OCI-LY3 (cell line): Measurements from ENCODE around the gene LIF.
"Not testable (repeated sequence)": the region's sequence is repeated elsewhere in the genome, so short reads cannot be mapped to it uniquely, and the experiment has no call there.

Experiments used
- H2AFZ ChIP-seq: fragments of 200-600, 300-600 bp; shearing (Covaris generic); 2 replicates; pipeline ENCODE4 v1.6.0; 2014; ENCODE audit warnings: antibody characterized with exemption, low read depth, low read length
- H3K27ac ChIP-seq: fragments of 200-600, 300-600 bp; sonication (generic); 2 replicates; pipeline ENCODE4 v1.5.1; 2014; ENCODE audit warnings: mild to moderate bottlenecking, low read length, moderate library complexity, mixed read lengths
- H3K27me3 ChIP-seq: fragments of 200-600, 300-600 bp; sonication (generic); 2 replicates; pipeline ENCODE4 v1.6.1; 2014; ENCODE audit warnings: low read depth, low read length, mixed read lengths
- H3K36me3 ChIP-seq: fragments of 200-600, 300-600 bp; sonication (generic); replicated peaks from 2 replicates; pipeline ENCODE3; 2014; ENCODE audit warnings: low read depth, low read length, mixed read lengths
- H3K4me1 ChIP-seq: fragments of 300-600, 200-600 bp; sonication (generic); 2 replicates; pipeline ENCODE4 v1.6.1; 2014; ENCODE audit warnings: low read length, mixed read lengths
- H3K4me2 ChIP-seq: fragments of 200-600, 300-600 bp; sonication (generic); 2 replicates; pipeline ENCODE4 v1.6.1; 2014; ENCODE audit warnings: low read length, mixed read lengths
- H3K4me3 ChIP-seq: fragments of 300-600, 200-600 bp; sonication (generic); 2 replicates; pipeline ENCODE4 v1.5.1; 2014; ENCODE audit warnings: antibody characterized with exemption, mild to moderate bottlenecking, low read length, moderate library complexity
- H3K79me2 ChIP-seq: fragments of 300-600, 200-600 bp; shearing (Covaris generic); 2 replicates; pipeline ENCODE4 v1.6.1; 2014; ENCODE audit warnings: mild to moderate bottlenecking, low read length, mixed read lengths
- H3K9ac ChIP-seq: fragments of 300-600, 200-600 bp; shearing (Covaris generic); 2 replicates; pipeline ENCODE4 v1.6.0; 2014; ENCODE audit warnings: mild to moderate bottlenecking, low read length, moderate library complexity
- H3K9me3 ChIP-seq: fragments of 200-600, 300-600 bp; shearing (Covaris generic); 2 replicates; pipeline ENCODE4 v1.6.1; 2014; ENCODE audit warnings: low read length, mixed read lengths; ENCODE audit not compliant: insufficient read depth
- H4K20me1 ChIP-seq: fragments of 200-600, 300-600 bp; sonication (generic); 2 replicates; pipeline ENCODE4 v1.6.1; 2016; ENCODE audit warnings: low read length, mixed read lengths; ENCODE audit not compliant: insufficient read depth
- CTCF ChIP-seq: fragments of 200-600, 300-600 bp; sonication (generic); IDR thresholded peaks from 2 replicates; pipeline ENCODE4 v1.5.1; 2014; ENCODE audit warnings: antibody characterized with exemption, low read length, low read depth
- EZH2phosphoT487 ChIP-seq: fragments of 200-600 bp; shearing (Covaris generic); IDR thresholded peaks from 2 replicates; pipeline ENCODE4 v1.6.1; 2018; ENCODE audit warnings: antibody characterized with exemption, mixed run types, low read depth

The LIF gene

GRCh38 chr22:30236875-30237274, 9.7 kb downstream of the LIF start:
- Histone ChIP-seq H3K27ac (no peak overlapping the region), H3K4me2 (no peak overlapping the region)
- TF ChIP-seq EZH2phosphoT487 (no peak), CTCF (no peak)

DNA sequence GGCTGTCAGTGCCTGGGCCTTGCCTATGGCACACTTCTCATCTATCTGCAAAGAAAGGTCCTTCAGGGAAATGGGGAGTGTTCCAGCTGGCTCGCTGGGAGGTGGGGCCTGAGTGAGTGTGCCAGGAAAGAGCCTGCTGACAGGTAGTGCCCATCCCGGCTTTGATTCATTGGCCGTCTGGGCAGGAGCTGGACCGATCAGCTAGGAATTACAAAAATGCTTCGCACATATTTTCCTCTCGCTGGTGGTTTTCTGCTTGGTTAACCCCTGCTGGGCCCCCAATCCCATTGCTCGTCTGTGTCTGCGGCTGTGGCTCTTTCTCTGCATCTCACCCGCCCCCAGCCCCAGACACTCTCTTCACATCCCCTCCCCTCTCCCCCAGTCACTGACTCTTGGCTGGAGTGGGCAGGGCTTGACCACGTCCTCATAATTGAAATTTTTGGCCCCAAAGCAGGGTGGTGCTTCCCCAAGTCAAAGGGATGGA, 10.8 kb downstream of the LIF start:
- Histone ChIP-seq H4K20me1 (no peaks in the 10 kb centered on the region), H3K9ac (no peak overlapping the region), H3K4me2 (no peak overlapping the region), H3K9me3 (no peaks in the 10 kb centered on the region), H3K36me3 (no peaks in the 10 kb centered on the region), H3K4me3 (no peak overlapping the region), H3K79me2 (no peaks in the 10 kb centered on the region), H2AFZ (no peak overlapping the region), H3K27ac (no peak overlapping the region), H3K27me3 (peaks cover 18% of the 10 kb centered on the region; the same call in 1 of the 2 replicates), H3K4me1 (peaks cover 3% of the 10 kb centered on the region)
- no peak for TF ChIP-seq CTCF

More at GRCh38 chr22:30236875-30237274, 9.7 kb downstream of the LIF start:
- Histone ChIP-seq H2AFZ (no peak overlapping the region), H3K79me2 (no peaks in the 10 kb centered on the region), H3K9ac (no peak overlapping the region), H3K4me3 (no peak overlapping the region), H3K27me3 (0 out of 2 replicates have a peak, but pooled peaks cover 12% of the 10 kb centered on the region), H3K4me1 (peaks cover 12% of the 10 kb centered on the region), H3K36me3 (no peaks in the 10 kb centered on the region), H3K9me3 (no peaks in the 10 kb centered on the region), H4K20me1 (no peaks in the 10 kb centered on the region)

DNA sequence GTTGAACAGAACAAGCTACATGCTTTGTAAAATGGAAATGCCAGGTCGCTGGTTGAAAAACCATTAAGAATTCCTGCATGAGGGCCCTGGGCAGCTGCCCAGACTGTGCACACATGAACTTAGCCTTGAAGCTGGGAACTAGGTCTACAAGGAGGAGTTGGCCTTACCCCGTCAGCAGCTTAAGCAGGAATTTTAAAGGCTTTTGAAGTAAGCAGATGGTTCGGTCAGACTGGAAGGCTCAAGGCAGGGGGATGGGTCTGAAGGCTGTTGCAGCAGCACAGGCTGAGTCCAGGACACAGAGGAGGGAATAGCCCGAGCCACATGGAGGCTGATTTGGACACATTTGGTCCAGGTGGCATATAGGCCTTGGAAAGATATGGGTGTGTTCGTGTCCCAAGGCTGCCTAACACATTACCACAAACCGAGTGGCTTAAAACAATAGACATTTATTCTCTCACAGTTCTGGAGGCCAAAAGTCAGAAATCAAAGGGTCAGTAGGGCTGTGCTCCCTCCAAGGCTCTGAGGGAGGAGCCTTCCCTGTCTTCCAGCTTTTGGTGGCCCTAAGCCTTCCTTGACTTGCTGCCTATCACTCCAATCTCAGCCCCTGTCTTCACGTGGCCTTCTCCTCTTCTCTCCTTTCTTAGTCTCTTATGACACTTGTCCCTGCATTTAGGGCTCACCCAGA, 11.6 kb downstream of the LIF start:
- Histone ChIP-seq H3K4me2 (no peak overlapping the region), H3K27ac (no peak overlapping the region), H4K20me1 (no peaks in the 10 kb centered on the region), H3K79me2 (no peaks in the 10 kb centered on the region), H3K4me1 (no peaks in the 10 kb centered on the region), H3K4me3 (no peak overlapping the region), H3K27me3 (peaks cover 18% of the 10 kb centered on the region; the same call in 1 of the 2 replicates), H3K9me3 (no peaks in the 10 kb centered on the region), H3K36me3 (no peaks in the 10 kb centered on the region), H3K9ac (no peak overlapping the region), H2AFZ (no peak overlapping the region)
- TF ChIP-seq CTCF (no peak), EZH2phosphoT487 (no peak)

GRCh38 chr22:30234325-30234724, 12.2 kb downstream of the LIF start:
- H4K20me1 ChIP-seq, H2AFZ ChIP-seq, H3K4me2 ChIP-seq, H3K4me1 ChIP-seq, H3K79me2 ChIP-seq, H3K4me3 ChIP-seq, H3K9me3 ChIP-seq, H3K9ac ChIP-seq, H3K27ac ChIP-seq, H3K36me3 ChIP-seq: not testable (repeated sequence)
- H3K27me3 ChIP-seq = peaks cover 19% of the 10 kb centered on the region; the same call in 1 of the 2 replicates
